ENCODE data around the gene MYOD1.

GRCh38 chr11:17721242-17721999 lies 2.0 kb downstream of the MYOD1 start:
- TF ChIP-seq CTCF (IDR thresholded peaks at IDR 0.05), result no peak
- no peak for TF ChIP-seq POLR2AphosphoS5 (IDR thresholded peaks at IDR 0.05)
- no peak for TF ChIP-seq EP300 (IDR thresholded peaks at IDR 0.05)

Measured in gastroesophageal sphincter (tissue), 3 donors.